Neutrophil (primary cell): ENCODE results near the gene ATP5MK.

Experiments used
- H3K27ac ChIP-seq: fragments of 200-600 bp; sonication (generic); 2 replicates; pipeline ENCODE4 v1.5.1; 2016; ENCODE audit warnings: mild to moderate bottlenecking, moderate library complexity
- H3K27me3 ChIP-seq: fragments of 200-600 bp; sonication (generic); 2 replicates; pipeline ENCODE4 v1.6.0; 2016; ENCODE audit warnings: mild to moderate bottlenecking
- H3K36me3 ChIP-seq: fragments of 200-600 bp; sonication (generic); 2 replicates; pipeline ENCODE4 v1.5.1; 2017
- H3K4me1 ChIP-seq, 2 experiments: fragments of 200-600 bp in 1 of 2; sonication (generic) in 1 of 2; 1 replicate in 1 of 2; 2 replicates in 1 of 2; pipeline versions ENCODE4 v1.5.1 to v1.6.1; 2013 to 2016; ENCODE audit warnings: low read depth in 1 of 2, low read length in 1 of 2, mild to moderate bottlenecking in 1 of 2, moderate library complexity in 1 of 2; ENCODE audit not compliant: control insufficient read depth in 1 of 2, insufficient read depth in 1 of 2
- H3K4me3 ChIP-seq, 2 experiments: fragments of 200-600 bp in 1 of 2; sonication (generic) in 1 of 2; 1 replicate in 1 of 2; 2 replicates in 1 of 2; pipeline ENCODE4 v1.5.1; 2013 to 2016; ENCODE audit warnings: low read depth in 1 of 2, low read length in 1 of 2, mild to moderate bottlenecking in 1 of 2, moderate library complexity in 1 of 2
- H3K9me3 ChIP-seq: fragments of 200-600 bp; sonication (generic); 2 replicates; pipeline ENCODE4 v1.5.1; 2016
- TF ChIP-seq, protein P1 (sequence below): fragments of 200-600 bp; sonication (generic); IDR thresholded peaks from 2 replicates; pipeline ENCODE4 v1.5.1; 2016; ENCODE audit warnings: antibody characterized with exemption

ATP5MK gene

DNA sequence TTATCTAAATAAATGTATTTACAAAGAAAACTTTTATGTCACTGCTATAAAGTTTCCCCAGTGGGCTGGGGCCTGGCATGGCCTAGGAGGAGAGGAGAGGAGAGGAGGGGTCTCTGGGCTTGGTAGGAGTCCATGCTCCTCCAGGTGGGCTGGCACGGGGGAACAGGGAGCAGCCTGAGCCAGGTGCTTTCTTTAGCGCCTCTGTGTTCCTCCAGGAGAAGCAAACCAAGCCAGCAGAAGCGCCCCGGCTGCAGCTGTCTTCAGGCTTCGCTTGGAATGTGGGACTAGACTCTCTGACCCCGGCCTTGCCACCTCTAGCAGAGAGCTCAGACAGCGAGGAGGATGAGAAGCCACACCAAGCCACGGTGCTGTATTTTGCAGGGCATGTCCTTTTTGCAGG is 45.3 kb upstream of the ATP5MK start:
- no peaks in the 10 kb centered on the region for H3K4me1 ChIP-seq
- TF ChIP-seq, protein P1, sequence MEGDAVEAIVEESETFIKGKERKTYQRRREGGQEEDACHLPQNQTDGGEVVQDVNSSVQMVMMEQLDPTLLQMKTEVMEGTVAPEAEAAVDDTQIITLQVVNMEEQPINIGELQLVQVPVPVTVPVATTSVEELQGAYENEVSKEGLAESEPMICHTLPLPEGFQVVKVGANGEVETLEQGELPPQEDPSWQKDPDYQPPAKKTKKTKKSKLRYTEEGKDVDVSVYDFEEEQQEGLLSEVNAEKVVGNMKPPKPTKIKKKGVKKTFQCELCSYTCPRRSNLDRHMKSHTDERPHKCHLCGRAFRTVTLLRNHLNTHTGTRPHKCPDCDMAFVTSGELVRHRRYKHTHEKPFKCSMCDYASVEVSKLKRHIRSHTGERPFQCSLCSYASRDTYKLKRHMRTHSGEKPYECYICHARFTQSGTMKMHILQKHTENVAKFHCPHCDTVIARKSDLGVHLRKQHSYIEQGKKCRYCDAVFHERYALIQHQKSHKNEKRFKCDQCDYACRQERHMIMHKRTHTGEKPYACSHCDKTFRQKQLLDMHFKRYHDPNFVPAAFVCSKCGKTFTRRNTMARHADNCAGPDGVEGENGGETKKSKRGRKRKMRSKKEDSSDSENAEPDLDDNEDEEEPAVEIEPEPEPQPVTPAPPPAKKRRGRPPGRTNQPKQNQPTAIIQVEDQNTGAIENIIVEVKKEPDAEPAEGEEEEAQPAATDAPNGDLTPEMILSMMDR: no peak
- no peak overlapping the region for H3K27ac ChIP-seq
- no peak overlapping the region for H3K4me3 ChIP-seq
- H3K27me3 ChIP-seq: no peaks in the 10 kb centered on the region
- H3K9me3 ChIP-seq: no peaks in the 10 kb centered on the region
- peaks cover 88% of the 10 kb centered on the region for H3K36me3 ChIP-seq

DNA sequence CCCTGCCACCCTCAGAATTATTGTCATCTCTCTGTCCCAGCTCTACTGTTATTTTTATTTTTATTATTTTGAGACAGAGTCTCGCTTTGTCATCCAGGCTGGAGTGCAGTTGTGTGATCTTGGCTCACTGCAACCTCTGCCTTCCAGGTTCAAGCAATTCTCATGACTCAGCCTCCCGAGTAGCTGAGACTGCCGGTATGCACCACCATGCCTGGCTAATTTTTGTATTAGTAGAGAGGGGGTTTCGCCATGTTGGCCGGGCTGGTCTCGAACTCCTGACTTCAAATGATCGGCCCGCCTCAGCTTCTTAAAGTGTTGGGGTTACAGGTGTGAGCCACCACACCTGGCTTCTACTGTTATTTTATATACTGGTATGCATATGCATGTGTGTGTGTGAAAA is 44.9 kb upstream of the ATP5MK start:
- TF ChIP-seq, protein P1: no peak
- no peak overlapping the region for H3K27ac ChIP-seq
- no peaks in the 10 kb centered on the region for H3K9me3 ChIP-seq
- no peaks in the 10 kb centered on the region for H3K27me3 ChIP-seq
- no peak overlapping the region for H3K4me3 ChIP-seq
- peaks cover 88% of the 10 kb centered on the region for H3K36me3 ChIP-seq
- no peaks in the 10 kb centered on the region for H3K4me1 ChIP-seq

DNA sequence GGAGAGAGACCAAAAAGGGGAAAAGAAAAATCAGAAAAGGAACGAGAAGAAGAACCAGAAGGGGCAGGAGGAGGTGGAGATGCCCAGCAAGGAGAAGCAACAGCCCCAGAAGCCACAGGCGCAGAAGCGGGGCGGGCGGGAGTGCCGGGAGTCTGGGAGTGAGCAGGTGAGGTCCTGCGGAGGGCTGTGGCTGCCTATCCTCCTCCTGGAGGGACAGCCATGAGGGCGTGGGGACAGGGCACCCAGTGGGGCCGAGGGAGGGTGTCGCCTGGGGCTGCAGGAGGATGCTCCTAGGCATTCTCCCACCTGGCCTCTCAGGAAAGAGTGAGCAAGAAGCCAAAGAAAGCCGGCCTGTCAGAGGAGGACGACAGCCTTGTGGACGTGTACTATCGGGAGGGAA is 44.1 kb upstream of the ATP5MK start:
- TF ChIP-seq, protein P1: no peak
- H3K27me3 ChIP-seq: no peaks in the 10 kb centered on the region
- no peak overlapping the region for H3K27ac ChIP-seq
- H3K4me1 ChIP-seq: no peaks in the 10 kb centered on the region
- no peak overlapping the region for H3K4me3 ChIP-seq
- peaks cover 81% of the 10 kb centered on the region for H3K36me3 ChIP-seq
- H3K9me3 ChIP-seq: no peaks in the 10 kb centered on the region

DNA sequence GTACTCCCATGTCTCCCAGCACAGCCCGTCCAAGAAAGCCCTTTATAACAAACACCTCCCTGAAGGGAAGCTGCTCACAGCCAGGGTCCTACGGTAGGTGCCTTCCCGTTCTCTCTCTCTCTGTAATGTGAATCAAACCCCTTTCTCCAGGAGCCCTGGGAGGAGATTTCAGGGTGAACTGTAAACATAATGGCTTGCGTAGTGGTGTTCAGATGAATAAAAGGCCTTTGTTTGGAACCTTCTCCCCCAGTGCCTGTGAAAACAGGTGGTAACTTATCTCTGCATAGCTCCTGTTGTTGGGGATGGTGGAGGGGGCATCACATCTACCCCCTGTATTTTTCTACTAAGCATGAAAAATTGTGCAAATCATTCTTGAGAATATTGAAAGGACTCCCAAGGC is 43.5 kb upstream of the ATP5MK start:
- Histone ChIP-seq H3K4me1 (no peaks in the 10 kb centered on the region), H3K9me3 (no peaks in the 10 kb centered on the region), H3K36me3 (peaks cover 74% of the 10 kb centered on the region), H3K4me3 (no peak overlapping the region), H3K27me3 (no peaks in the 10 kb centered on the region), H3K27ac (no peak overlapping the region)
- TF ChIP-seq, protein P1: no peak

DNA sequence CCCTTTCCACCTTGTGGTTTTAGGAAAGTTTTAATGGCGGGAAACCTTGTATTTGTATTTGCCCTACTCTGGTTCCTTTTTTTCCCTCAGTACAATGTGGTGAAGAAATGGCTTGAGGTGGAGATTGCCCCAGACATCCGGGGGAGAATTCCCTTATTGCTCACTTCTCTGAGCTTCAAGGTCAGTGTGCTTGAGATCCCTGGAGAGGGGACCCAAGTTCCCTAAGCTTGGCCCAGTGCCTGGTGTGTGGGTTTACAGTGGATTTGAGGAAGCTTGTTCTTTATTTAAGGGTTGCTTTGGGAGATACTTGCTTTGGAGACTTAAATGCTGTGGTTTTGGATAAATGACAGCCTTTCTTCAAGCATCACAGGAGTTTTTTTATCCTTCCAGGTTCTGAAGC is 37.6 kb upstream of the ATP5MK start:
- Histone ChIP-seq H3K27ac (no peak overlapping the region), H3K9me3 (no peaks in the 10 kb centered on the region), H3K4me1 (peaks cover 18 to 28% of the 10 kb centered on the region in 2 experiments), H3K27me3 (no peaks in the 10 kb centered on the region), H3K4me3 (no peak overlapping the region), H3K36me3 (peaks cover 16% of the 10 kb centered on the region)
- TF ChIP-seq, protein P1: no peak

DNA sequence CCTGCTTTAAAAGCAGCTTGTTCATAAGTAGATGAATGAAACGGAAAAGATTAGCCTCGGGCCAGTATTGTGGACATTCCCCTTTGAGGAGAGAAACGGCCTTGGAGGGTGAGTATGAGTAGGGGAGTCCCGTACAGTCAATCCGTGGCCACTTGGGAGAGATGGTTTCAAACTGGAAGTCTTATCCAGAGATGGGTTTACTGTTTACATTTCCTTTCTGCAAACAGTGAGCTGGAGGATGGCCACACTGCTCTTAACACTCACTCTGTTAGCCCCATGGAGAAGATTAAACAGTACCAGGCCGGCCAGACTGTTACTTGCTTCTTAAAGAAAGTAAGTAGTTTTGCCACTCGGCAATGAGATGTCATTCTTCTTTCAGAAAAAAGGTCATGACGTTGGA is 35.6 kb upstream of the ATP5MK start:
- Histone ChIP-seq H3K9me3 (no peaks in the 10 kb centered on the region), H3K4me1 (peaks cover 19 to 32% of the 10 kb centered on the region in 2 experiments), H3K36me3 (peaks cover 5% of the 10 kb centered on the region), H3K27ac (no peak overlapping the region), H3K4me3 (no peak overlapping the region), H3K27me3 (no peaks in the 10 kb centered on the region)
- TF ChIP-seq, protein P1: no peak
